Posterior cingulate gyrus (tissue), 11 donors: ENCODE measurements around the gene TYMP.
A peak's percentile ranks its signal among the peaks of the same experiment; 100 is the strongest.

Source experiments
- DNase-seq, 10 donors: peaks; one replicate each; pipeline versions ENCODE4 v3.0.0 to v3.0.0-alpha.2; 2020 to 2021; ENCODE audit warnings: mixed read lengths in 3 of 10
- intact Hi-C: fragments of 100-400 bp; cut with DNase I; formaldehyde crosslinking; loops from one replicate; pipeline ENCODE4 v1.15.1; 2023

TYMP gene

DNA sequence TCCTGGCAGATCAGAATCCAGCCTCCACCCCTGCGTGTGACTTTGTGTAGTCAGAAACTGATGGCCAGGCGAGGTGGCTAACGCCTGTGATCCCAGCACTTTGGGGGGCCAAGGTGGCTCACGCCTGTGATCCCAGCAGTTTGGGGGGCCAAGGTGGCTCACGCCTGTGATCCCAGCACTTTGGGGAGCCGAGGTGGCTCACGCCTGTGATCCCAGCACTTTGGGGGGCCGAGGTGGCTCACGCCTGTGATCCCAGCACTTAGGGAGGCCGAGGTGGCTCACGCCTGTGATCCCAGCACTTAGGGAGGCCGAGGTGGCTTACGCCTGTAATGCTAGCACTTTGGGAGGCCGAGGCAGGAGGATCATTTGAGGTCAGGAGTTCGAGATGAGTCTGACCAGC, 16.6 kb downstream of the TYMP start:
- no peak for DNase-seq
- intact Hi-C loops = no loop called here

GRCh38 chr22:50508897-50509296, 20.9 kb downstream of the TYMP start:
- intact Hi-C loops = loop anchor here (2.0 to 10.0 kb wide), 3 partner anchors 16 to 264 kb away; partner anchors contain the start of genes PPP6R2, SCO2 and TUBGCP6
- DNase-seq = no peak

DNA sequence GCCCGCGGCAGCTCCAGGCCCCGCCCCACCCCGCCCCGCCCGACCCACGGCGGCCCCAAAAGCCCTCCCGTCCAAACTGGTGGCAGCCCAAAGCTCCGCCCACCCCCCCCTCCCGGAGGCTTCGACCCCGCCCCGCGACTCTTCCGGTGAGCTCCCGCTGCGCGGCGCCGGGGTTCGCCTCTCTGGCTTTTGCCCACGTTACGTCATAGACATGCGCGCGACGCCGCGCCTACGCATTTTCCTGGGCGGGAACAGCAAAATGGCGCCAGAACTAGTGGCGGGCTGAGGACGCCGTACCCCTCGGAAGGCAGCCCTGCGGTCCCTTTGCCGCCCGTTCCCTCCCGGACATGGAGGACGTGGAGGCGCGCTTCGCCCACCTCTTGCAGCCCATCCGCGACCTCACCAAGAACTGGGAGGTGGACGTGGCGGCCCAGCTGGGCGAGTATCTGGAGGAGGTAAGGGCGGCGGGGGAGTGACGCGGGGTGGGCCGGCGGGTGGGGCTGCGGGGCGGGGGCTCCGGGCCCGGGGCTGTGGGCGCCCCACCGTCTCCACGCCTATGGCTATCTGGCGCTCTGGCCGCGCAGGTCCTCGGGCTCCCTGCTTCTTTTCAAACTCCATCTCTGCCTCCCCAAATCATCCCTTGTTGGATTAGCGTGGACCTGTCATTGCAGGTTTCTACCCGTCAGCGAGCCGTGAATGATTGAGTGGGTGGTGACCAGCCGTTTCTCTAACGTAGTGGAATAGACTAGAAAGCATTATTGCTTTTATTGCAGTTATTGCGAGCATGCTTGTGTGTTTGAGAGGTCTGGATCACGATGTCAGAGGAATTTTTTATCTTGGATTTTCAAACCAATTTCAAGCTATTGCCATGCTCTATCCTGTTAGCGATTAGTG, 21.6 kb downstream of the TYMP start, which contains the start of gene NCAPH2:
Gene NCAPH2 (plus strand): TSS at position 234 of the 894 bp plus-strand sequence. CDS start 114 bp downstream, at position 348.
- peak; percentile 93 to 99 (median 96) for DNase-seq
- intact Hi-C loops = loop anchor here (2.0 to 10.0 kb wide), 3 partner anchors 17 to 263 kb away; partner anchors contain the start of genes PPP6R2, SCO2 and TUBGCP6

GRCh38 chr22:50507421-50507990, 22.3 kb downstream of the TYMP start, which contains the start of gene LMF2:
Gene LMF2 (minus strand): TSS chr22:50507702. CDS start chr22:50507675, 27 bp downstream.
- peak; percentile 80 to 99 (median 88) for DNase-seq
- intact Hi-C loops = loop anchor here (10.0 kb wide), 2 partner anchors 163 to 263 kb away; partner anchors contain the start of genes PPP6R2 and TUBGCP6

- intact Hi-C loops = loop anchor here (10.0 kb wide), 2 partner anchors 162 to 262 kb away; partner anchors contain the start of genes PPP6R2 and TUBGCP6
- DNase-seq = no peak
Measured at GRCh38 chr22:50506611-50507420, 23.0 kb downstream of the TYMP start.

DNA sequence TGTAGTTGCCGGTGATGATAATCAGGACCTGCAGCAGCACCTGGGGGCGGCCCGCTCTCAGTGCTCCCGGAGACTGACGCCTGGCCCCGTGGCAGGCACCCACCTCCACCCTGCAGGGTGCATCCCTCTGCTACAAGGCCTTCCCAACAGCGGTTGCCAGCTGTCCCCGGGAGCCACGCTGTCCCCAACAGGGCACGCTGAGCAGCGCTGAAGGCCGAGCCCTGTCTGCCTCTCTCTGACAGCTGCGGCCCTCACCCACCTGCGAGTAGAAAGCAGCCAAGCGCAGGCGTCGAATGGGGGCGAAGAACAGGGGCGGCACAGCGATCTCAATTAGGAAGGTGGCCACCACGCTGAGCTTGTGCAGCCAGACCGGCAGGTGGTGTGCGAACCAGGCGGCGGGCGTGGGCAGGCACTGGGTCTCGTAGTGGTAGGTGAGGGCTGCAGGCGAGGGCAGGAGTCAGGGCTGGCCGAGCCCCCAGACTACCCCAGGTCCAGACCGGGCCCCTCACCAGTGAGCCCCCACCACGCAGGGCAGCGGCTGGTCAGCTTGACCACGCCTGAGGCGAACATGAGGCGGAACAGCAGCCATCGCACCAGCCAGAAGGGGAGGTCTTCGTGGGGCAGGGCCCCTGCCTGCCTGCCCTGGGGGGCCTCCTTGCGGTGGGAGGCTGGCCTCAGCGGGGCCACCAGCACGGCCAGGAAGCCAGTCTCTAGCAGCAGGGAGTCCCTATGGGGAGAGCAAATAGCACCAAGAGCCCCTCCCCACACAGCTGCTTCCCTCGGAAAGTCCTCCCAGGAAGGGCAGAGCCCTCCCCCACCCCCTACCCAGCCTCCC, 23.8 kb downstream of the TYMP start:
- intact Hi-C loops = loop anchor here (10.0 kb wide), 2 partner anchors 161 to 261 kb away; partner anchors contain the start of genes PPP6R2 and TUBGCP6
- DNase-seq = no peak

GRCh38 chr22:50505276-50505775, 24.5 kb downstream of the TYMP start:
- intact Hi-C loops = loop anchor here (10.0 kb wide), 2 partner anchors 161 to 261 kb away; partner anchors contain the start of genes PPP6R2 and TUBGCP6
- DNase-seq = no peak

GRCh38 chr22:50504369-50505211, 25.2 kb downstream of the TYMP start:
- intact Hi-C loops = loop anchor here (10.0 kb wide), 2 partner anchors 160 to 260 kb away; partner anchors contain the start of genes PPP6R2 and TUBGCP6
- no peak for DNase-seq

GRCh38 chr22:50503475-50504145, 26.2 kb downstream of the TYMP start:
- intact Hi-C loops = loop anchor here (10.0 kb wide), 2 partner anchors 159 to 259 kb away; partner anchors contain the start of genes PPP6R2 and TUBGCP6
- no peak for DNase-seq

DNA sequence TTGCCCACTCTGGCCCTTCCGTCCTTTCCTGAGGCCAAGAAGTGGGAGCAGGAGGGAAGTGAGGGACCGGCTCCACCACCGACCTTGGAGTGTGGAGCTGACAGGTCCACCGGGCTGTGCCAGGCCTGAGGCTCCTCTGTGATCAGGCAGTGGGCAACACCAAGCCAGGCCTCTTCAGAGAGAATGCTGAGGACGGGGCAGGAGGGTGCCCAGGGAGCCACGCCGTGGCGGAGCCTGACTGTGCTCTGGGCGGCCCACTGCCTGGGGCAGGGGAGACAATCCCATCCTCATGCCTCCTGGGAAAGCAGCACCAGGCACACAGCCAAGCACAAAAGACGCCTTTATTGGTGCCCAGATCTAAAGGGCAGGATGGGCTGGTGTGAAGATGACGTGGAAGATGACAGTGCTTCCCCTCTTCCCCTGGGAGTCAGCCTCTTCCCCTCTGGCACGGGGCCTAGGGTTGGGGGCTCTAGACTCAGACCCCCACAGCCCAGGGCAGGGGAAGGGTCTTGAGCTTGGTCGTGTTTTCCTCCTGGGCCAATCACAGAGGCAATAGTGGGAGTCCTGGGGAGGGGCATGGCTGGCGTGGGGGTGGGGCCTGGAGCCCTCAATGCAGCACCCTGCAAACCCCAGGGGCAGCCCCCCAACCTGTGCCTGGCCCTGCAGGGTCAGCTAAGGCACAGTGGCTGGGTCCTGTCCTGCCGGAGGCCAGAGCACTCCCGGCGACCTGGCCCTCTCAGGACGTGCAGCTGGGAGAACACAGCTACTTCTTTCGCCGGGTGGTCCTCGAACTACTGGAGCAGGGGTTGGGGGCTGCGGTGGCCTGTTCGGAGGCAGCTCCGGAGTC, 27.0 kb downstream of the TYMP start:
- intact Hi-C loops = loop anchor here (10.0 kb wide), 2 partner anchors 158 to 258 kb away; partner anchors contain the start of genes PPP6R2 and TUBGCP6
- DNase-seq = no peak

DNA sequence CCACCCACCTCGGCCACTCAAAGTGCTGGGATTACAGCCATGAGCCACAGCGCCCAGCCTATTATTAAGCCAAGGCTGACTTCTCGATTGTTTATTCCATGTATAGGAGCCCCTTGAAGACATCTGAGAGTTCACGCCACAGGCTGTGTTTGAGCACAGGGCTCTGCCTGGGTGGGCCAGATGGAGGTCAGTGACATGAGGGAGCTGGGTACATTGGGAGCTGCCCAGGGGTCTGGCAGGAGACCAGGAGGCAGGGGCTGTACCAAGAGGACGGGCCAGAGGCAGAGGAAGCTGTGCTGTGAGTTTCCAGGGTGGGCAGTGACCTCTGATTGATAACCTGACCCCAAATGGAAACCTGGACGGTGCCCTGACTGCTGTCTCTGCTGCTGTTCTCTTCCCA, 27.7 kb downstream of the TYMP start:
- intact Hi-C loops = loop anchor here (10.0 kb wide), 2 partner anchors 157 to 257 kb away; partner anchors contain the start of genes PPP6R2 and TUBGCP6
- no peak for DNase-seq

DNA sequence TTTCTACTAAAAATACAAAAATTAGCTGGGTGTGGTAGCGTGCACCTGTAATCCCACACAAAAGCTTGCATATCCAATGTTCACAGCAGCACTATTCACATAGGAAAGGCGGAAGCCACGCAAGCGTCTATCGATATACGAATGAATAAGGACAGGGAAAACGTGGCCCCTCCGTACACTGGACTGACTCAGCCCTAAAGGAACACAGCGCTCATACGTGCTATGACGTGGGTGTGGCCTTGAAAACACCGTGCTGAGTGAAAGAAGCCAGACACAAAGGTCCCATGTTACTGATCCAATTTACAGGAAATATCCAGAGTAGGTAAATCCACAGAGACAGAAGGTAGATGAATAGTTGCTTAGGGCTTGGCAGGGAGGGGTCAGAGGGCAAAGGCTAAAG, 29.4 kb downstream of the TYMP start:
- intact Hi-C loops = loop anchor here (10.0 kb wide), 2 partner anchors 156 to 256 kb away; partner anchors contain the start of genes PPP6R2 and TUBGCP6
- DNase-seq = no peak

GRCh38 chr22:50498322-50498890, 31.4 kb downstream of the TYMP start:
- intact Hi-C loops = no loop called here
- peak in 4 of 10 donors; percentile 60 to 69 (median 60) for DNase-seq

DNA sequence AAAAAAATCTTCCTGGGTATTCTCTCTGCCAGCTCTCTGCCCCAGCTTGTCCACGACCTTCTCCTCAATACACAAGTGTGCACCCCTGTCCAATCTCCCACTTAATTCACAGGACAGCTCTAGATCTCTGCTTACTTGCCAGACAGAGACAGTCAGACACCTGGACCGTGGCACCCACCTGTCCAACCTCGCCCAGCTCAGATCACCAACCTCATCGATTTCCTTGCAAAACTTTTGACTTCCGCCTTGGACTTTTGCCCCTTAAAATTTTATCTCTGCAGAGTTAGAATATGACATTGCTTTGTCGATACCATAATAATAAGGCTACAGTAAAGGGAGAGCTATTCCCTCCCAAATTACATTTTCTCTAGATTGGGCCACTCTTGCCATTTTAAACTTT, 32.7 kb downstream of the TYMP start:
- intact Hi-C loops = no loop called here

DNA sequence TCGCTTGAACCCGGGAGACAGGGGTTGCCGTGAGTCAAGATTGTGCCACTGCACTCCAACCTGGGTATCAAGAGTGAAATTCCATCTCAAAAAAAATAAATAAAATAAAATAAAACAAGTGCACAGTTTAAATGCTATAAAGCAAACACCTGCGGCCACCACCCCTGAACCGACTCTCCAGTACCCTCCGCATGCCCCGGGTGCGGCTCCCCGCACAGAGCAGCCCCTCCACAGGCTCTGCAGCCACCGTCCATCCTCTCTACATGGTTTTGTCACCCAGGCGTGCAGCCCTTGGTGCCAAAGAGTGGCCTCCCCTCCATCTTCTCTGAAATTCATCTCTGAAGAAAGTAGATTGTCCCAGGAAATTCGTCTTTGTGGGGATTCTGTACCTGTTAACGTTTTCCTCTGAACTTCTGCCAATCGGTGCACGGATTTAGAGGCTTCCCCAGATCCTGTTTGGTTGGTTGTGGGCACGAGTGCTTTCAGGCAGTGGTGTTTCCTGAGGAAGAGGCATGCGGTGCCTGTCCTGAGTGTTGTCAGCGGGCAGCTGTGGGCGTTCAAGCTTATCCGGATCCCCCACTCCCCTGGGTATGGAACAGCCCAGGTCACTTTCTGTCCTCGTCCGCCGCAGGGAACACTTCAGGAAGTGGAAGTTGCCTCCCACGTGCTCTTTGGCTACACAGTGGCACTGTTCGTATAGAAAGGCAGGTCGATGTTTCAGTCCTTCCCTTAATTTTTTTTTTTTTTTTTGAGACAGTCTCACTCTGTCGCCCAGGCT, 39.1 kb downstream of the TYMP start:
- intact Hi-C loops = no loop called here
- DNase-seq = no peak

More for the DNA sequence above, 32.7 kb downstream of the TYMP start:
- no peak for DNase-seq
